ENCODE results near the gene RNF207. TPM values are rescaled to one million over a fixed set of nuclear protein-coding genes. Genes with fewer than 3 reads are reported as not detected.

RNF207 gene
- total RNA-seq, 1 donor from 2014 or later, result 53.5 TPM

DNA sequence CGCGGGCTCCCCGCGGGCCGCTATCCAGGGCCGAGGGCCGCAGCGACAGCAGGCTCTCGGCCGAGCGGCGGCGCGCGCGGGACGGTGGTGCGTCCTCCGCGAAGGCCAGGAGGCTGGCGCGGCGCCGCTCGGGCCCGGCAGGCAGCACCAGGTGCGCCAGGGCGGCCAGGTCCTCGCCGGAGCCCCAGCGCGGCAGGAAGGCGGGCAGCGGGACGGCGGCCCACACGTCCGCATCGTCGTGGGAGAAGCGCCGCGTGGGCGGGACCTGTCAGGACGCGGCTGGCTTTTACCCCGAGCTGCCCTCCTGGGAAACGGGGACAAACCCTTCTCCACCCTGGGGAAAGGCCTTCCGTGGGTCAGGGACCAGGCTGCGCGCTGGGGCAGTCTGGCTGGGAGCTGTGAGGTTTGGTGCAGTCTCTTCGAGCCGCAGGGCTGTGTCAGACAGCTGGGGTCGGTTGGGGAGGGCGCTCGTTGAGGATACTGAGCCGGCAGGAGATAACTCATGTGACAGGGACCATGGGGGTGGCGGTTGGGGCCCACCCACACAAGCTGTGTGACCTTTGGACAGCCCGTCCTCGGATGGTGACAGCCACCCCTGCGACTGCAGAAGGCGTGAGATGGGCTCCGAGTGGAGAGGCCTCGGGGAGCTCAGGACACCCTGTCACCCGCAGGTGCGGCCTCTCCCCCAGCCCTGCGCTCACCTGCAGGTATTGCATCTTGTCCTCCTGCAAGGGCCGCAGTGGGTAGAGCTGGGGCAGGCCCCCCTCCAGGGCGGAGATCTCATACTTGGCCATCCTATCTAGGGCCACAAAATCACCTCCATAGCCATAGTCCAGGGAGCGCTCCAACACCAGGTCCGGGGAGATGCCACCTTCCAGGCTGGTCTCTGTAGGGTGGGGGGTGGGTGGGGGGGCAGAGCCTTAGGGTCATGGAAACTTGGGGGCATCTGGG lies 44.1 kb downstream of the RNF207 start:
- no peak for DNase-seq (ENCODE audit: low read depth)

DNA sequence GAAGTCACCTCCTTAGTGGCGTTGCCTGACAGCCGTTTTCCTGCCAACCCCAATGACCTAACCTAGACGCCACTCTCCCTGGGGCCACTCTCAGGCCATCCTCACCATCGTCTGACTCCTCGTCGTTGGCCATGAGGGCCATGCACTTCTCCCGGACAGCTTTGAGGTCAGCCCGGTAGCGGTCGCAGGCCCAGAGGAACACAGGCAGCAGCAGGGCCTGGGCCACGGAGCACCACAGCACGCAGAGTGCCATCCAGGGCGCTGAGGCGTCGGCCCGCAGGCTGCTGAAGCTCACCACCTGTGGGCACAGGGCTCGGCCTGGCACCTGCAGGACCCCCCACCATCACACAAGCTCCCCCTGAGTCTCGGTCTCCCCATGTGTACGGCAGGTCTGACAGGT lies 45.3 kb downstream of the RNF207 start:
- no peak for DNase-seq (ENCODE audit: low read depth)

DNA sequence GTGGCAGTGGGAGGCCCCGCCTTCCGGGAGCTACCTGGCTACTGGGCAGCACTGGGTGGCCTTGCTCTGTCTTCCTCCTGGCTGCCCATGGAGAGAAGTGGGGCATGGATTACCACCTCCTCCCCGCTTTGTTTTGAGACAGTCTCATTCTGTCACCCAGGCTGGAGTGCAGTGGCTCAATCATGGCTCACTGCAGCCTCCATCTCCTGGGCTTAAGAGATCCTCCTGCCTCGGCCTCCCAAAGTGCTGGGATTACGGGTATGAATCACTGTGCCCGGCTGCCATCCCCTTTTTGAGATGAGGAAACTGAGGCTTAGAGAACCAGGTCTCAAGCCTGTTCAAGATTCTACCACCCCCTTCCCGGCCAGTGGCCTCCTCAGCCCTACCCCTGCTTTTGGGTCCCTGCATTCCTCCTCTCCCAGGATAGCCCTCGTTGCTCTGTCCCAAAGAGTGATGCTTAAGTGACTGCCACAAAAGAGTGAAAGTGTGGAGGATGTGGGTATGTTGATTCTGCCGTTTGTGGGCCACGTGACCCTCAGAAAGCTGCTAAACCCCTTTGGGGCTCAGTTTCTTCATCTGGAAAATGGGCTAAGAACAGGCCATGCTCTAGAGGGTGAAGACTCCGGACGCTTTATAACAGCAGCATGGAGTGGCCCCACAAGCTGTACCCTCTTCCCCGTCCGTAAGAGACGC lies 45.9 kb downstream of the RNF207 start:
- DNase-seq (ENCODE audit: low read depth), result no peak

DNA sequence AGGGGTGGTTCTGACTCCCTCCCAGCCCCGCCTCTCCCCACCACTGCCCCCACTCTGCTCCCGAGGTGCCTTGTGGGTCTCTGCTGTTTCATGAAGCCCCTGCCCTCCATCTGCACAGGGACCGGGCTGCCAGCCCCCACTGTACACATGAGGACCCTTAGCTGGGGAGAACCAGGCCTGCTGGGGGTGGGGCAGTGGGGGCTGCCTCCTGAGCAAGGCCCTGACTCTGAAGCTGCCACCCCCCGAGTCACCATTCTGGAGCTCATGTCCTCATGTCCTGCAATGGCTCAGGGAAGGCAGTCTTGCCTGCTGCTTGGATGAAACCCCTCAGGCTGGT lies 46.4 kb downstream of the RNF207 start:
- DNase-seq (ENCODE audit: low read depth), result no peak

DNA sequence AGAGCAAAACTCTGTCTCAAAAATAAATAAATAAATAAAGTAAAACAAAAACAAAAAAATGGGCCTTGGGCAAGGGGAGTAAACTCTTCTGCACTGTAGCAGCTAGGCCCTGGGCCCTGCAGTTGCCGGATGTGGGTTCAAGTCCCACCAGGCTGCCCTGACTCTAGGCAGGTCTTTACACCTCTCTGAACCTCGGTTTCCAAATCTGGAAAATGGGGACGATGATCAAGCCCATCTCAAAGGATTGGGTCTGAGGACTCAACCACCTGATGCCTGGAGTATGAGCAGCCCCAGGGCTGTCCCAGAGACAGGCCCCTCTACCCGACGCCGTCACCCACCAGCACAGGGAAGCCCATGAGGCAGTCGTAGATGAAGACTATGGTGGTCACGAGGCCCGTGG lies 47.5 kb downstream of the RNF207 start:
- DNase-seq (ENCODE audit: low read depth), result no peak

DNA sequence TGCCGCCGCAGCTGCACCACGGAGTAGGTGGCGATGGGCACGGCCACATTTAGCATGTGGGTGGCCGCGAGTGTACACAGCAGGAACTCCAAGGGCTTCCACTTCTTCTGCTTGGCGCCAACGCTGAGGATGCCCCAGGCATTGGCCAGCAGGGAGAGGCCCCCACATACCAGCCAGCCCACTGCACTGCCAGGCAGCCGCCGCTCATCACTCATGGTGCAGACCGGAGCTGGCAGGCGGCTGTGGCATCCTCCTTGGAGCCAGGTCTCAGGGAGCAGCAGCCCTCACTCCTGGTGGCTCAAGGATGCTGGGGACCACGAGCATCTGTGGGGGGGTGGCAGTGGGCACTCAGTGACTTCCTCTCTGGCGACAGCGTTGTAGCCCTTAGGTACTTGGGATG lies 48.8 kb downstream of the RNF207 start:
- no peak for DNase-seq (ENCODE audit: low read depth)

DNA sequence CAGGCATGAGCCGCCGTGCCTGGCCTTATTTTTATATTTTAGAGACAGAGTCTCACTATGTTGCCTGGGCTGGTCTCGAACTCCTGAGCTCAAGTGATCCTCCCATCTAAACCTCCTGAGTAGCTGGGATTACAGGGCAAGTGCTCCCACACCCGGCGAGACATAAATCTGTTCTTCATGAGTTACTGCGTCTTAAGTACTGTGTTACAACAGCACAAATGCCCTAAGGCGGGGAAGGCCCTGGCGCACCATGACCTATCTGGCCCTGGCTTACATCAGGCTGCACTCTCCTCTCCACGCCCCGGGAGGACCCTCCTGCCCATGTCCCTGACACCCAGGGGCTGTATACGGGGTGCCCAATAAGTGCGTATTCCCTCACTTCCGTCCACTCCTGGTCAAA lies 50.7 kb downstream of the RNF207 start:
- DNase-seq (ENCODE audit: low read depth), result no peak

DNA sequence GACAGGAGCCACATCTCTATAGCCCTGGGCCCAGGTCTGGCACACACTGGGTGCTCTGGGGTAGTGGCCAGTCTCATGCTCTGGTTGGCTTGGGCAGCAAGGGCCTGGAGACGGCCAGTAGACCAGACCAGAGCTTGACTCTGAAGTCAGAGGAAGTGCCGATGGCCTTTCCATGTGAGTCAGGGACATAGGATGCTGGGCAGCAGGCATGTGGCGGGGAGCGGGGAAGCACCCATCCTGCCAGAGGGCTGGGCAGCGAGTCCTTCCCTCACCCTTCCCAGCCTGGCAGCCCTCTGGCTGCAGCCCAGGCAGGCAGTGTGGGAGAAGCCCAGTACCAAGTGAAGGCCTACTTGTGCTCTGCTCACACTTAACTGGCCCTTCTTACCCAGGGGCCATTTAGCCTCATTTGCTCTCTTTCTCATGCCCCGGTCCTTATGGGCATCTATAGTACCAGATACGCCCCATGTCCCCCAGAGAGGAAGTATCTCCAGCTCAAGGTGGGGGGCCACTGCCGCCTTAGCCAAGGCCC lies 51.7 kb downstream of the RNF207 start:
- no peak for DNase-seq (ENCODE audit: low read depth)

DNA sequence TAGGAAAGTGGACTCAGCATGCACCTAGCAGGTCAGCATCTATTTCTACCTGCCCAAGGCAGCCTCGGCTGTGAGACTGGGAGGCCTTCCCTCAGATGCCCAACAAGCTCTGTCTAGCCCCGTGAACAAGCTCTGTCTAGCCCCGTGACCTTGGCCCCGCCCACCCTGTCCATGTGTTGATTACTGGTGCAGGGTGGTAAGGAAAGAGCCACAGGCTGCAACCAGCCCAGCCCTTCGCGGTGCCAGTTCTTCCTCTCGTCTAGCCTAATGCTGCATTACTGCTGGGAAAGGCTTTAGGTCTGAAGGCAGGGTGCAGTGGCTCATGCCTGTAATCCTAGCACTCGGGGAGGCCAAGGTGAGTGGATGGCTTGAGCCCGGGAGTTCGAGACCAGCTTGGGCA lies 52.8 kb downstream of the RNF207 start:
- DNase-seq (ENCODE audit: low read depth), result no peak

DNA sequence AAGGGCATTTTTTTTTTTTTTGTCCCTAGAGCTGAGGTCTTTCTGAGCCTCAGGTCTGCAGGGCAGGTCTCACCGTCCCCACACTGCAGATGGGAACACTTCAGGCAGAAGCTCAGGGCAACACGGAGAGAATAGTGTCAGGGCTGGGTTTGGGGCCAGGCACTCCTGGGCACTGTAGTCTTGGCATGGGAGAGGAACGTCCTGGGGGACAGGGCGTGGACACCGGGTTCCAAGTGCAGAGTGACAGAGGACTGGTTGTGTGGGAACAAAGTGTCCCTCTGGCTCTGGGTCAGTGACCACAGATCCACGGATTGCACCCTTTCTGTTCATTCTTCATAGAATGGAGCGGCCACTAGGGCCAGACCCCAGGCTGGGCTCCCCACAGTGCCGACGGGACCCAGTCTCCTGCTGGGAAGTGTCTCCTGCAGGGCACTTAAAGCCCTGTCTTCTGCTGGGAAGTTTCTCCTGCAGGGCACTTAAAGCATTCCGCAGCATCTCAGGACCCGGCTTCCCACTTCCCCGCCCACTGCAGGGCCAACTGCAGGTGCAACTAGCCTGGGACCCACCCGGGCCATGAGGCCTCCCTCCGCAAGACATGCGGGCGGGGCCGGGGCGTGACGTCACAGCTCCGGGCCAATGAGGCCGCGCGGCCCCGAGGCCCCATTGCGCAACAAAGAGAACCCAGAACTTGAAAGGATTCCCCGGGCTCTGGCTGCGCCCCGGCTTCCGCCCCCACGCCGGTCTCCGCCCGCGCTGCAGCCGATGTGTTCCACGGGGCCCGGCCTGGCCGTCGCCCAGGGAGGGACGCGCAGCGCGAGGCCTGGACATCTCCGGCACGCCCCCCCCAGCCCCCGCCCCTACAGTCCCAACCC lies 53.8 kb downstream of the RNF207 start:
- peak; percentile 33 for DNase-seq (ENCODE audit: low read depth)

DNA sequence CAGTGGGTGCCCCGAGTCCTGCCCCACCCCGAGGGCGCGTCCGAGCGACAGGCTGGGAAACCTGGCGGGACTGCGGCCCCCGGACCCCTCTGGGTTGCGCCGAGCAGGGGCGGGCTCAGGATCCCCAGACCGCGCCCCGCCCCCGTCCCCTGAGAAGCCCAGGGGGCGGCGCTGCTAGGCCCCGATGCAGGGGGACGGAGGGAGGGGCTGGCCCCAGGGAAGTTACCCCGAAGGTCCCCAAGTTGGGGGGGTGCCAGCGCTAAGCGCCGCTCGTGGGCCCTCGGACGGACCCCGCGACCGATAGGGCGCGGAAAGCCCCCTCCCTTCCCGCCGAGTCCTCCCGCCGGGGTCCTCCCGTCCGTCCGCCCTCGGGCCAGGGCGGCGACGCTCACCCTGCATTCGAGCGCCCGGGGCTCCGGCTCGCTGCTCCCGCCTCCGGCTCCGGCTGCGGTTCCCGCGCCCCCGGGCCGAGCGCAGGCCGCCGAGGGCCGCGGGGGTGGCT lies 54.6 kb downstream of the RNF207 start:
- no peak for DNase-seq (ENCODE audit: low read depth)

DNA sequence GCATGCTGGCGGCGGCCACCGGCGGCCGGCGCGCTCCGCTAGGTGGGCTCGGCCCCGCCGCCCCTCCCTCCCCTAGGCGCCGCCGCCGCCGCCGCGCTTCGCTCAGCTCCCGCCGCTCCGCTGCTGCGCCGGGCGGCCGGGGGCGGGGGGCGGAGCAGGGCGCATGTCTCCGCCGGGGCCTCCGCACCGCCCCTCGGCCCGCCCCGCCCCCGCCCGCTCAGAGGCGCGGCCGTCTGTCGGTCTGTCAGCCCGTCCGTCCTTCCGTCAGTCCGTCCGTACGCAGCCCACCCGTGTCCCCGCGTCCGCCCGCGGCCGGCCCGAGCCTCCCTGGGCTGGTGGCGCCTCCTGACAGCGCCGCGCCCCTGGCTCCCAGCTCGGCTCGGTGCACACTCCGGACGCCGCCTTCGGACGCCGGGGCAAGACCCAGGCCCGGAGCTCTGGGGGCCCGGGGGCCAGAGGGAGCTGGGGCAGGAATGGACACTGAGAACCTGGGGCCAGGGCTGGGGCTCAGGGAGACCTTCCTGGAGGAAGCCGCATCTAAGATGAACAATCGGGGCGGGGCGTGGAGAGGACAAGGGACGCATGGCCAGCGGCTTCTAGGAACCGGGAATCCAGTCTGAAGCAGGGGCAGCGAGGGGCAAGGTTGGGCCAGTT lies 55.2 kb downstream of the RNF207 start, which contains the start of gene GPR153:
Gene GPR153, minus strand, starts transcription at position 138 of the 654 bp plus-strand sequence. CDS start 6,193 bp downstream, outside the sequence.
- no peak for DNase-seq (ENCODE audit: low read depth)

DNA sequence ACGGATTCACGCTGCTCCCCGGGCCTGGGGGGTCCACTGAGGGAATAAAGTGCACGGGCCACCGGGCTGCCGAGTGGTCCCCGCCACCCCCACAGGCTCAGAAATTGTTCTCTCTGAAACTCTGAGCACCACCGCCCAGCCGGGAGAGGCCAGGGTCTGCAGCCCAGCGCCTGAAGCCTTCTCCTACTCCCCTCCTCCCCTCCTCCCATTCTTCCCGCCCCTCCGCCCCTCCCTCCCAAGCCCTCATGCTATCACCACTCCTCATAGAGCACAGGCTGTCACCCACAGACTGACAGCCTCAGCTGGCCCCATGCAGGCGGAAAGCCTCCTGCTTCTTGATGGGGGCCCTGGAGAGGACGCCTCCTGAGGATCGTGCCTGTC lies 55.7 kb downstream of the RNF207 start:
- no peak for DNase-seq (ENCODE audit: low read depth)

DNA sequence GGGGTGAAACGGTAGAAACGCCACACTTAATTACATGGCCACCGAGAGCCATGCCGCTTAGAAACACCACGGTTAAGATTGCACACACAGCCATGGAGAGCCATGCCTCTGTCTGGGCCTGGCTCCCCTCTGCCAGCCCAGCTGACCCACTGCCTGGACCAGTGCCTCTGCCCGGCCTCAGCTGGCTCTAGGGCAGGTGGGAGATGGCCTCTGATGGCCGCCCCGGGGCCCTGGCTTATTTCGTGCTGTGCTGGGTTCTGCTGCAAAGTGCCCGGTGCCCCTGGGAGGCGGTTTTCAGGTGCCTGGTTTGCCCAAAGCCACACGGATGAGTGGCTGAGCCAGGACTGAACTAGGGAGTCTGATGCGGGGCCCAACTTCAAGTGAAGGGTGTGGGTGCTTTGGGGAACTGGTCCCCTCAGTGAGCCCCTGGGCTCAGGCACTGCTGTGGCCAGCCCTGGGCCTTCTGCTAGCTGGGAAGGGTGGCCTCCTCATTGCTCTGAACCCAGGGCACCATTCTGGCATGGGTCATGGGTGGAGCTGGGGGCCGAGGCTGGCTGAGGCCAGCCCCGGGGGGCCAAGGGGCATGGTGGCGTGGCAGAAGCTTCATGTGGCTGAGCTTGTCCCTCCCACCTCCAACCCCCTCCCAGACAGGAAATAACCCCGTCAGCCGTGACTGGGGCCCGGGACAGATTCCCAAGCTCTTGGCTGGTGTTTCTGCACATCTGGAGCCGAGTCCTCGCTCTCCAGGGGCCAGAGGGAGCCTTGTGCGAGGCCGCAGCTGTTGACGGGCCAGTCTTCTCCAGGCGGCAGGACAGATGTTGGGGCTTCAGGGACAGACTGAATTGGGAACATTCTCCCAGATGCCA lies 56.9 kb downstream of the RNF207 start:
- DNase-seq (ENCODE audit: low read depth), result no peak

DNA sequence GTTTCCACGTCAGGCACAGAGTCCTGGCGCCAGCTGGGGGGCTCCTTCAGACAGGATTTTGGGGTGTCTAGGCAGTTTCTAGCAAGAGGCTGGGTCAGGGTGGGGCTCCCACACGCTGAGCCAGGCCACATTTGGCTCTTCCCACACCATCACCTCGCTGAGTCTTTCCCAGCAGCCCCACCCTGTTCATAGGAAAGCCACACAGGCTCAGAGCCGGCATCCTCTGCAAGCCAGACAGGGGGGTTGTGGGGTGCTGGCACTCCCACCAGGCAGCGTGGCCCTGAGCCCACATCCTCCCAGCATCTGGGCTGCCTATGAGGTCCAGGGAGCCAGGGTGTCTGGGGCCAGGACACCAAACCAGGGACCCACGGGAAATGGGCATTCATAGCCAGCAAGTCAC lies 57.8 kb downstream of the RNF207 start:
- no peak for DNase-seq (ENCODE audit: low read depth)

DNA sequence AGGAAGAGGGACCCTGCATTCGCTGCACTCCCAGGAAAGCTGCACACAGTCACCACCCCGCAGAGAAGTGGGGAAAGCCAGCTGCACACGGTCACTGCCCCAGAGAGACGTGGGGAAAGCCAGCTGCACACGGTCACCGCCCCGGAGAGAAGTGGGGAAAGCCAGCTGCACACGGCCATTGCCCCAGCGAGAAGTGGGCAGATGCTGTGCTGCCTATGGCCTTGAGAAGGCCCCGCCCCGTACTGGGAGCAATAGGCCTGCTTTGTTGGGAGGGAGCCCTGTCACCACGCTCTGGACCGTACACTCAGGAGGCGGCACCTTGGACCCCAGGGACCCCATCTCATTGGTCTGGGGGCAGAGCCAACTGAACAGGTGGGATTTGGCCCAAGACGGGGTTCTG lies 59.2 kb downstream of the RNF207 start:
- no peak for DNase-seq (ENCODE audit: low read depth)

DNA sequence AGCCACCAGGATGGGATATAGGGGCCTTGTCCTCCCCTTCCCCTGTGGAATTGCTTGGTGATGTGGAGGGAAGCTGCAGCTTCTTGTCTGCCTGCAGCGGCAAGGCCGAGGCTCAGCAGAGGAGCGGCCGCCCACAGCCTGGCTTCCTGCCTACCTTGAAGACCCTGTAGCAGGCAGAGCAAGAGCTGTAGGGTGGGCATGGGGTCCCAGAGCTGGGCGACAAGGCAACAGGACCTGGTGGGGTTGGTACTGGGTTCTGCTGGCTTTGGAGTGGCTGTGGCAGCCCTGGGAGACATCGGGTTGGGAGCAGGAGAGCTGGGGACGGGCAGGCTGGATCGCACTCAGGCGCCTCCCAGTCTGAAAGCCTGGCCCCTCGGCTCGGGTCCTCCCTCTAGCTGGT lies 60.7 kb downstream of the RNF207 start:
- no peak for DNase-seq (ENCODE audit: low read depth)

DNA sequence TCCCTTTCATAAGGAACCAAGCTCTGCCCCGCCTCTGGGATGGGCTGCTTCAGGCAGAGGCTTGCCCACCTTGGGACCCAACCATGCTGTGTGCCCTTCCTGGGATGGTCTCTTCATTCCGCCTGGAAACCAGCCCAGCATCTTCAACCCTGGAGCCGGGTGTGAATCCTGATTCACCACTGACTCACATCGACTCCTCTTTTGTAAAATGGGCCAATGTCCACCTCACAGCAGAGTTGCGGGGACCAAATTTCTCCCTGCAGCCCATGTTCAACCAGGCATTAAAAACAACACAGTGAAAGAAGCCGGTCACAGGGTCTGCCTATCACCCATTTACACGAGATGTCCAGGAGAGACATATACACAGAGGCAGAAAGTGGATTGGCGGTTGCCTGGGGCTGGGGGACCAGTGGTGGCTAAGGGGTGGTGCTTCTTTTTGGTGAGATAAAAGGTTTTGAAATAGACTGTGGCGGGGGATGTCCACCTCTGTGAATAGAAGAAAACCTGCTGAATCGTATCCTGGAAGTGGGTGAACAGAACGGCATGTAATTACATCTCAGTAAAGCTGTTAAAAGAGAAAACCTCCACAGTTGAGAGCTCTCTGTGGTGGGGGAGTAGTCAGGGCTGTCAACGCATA lies 61.9 kb downstream of the RNF207 start:
- no peak for DNase-seq (ENCODE audit: low read depth)

DNA sequence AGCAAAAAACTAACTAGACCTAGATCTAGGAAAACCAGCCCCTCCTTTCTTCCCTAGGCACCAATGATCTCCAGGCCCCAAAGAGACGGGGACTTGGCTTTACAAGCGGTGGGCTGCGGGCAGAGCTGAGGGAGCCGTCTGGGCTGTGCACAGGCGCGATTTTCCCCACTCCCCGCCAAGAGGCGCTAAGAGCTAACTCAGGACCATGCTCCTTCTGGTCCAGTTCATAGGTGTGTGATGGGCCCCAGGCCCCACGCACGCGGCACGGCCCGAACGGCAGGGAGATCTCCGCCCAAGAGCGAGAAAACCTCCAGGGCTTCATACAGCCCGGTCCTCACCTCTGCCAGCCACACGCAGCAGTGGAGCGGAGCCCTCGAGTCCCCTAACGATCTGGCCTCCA lies 62.5 kb downstream of the RNF207 start:
- no peak for DNase-seq (ENCODE audit: low read depth)

DNA sequence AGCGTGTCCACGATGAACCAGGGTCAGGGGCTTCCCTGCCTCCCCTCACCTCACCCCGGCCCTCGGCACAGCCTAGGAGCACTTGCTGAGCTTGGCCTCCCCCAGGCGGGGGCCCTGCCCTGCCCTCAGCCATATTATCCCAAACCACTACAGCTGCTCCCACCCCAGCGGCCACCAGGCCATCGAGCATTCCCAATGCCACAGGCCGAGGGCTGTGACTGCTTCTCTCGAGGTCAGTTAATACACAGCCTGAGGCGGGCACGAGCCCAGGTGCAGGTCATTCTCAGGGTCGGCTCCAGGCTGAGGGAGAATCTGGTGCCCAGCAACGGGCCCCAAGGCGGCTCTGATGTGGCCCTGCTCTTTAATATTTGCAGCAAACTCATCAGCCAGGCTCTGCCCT lies 63.4 kb downstream of the RNF207 start:
- DNase-seq (ENCODE audit: low read depth), result no peak

Data from renal cortical epithelial cell (primary cell).